WTC11 (cell line): Measurements from ENCODE around the gene USP11. TPM values are rescaled to one million over a fixed set of nuclear protein-coding genes. Genes with fewer than 3 reads are reported as not detected.

Experiments used
- ATAC-seq: fragments of 200-7000 bp; cut with Tn5 transposase; 2 replicates; pipeline ENCODE4 v1.10.0; 2021; ENCODE audit warnings: mild to moderate bottlenecking, moderate library complexity
- CTCF ChIA-PET: fragments of 300-600 bp; sonication (Branson Sonifier 250); formaldehyde crosslinking; loops from one replicate; lab custom pipeline; 2021; ENCODE audit warnings: antibody characterized with exemption; lab: Charles Lee
- POLR2A ChIA-PET: fragments of 350-600 bp; sonication (Branson Sonifier 250); formaldehyde crosslinking; loops from one replicate; lab custom pipeline; 2021; ENCODE audit warnings: antibody characterized with exemption; lab: Charles Lee
- DNase-seq: peaks from one replicate; pipeline ENCODE4 v3.0.0; 2021; ENCODE audit warnings: low spot score
- H3K27ac Mint-ChIP-seq: 2 replicates; pipeline ENCODE4 v1.8.0; 2021; ENCODE audit warnings: mixed read lengths
- H3K27me3 Mint-ChIP-seq: 2 replicates; pipeline ENCODE4 v1.8.0; 2021; ENCODE audit warnings: low read depth, mild to moderate bottlenecking, moderate library complexity, mixed read lengths
- H3K36me3 Mint-ChIP-seq: 2 replicates; pipeline ENCODE4 v1.8.0; 2021; ENCODE audit warnings: mixed read lengths
- H3K4me1 Mint-ChIP-seq: 2 replicates; pipeline ENCODE4 v1.8.0; 2022; ENCODE audit warnings: mixed read lengths
- H3K4me3 Mint-ChIP-seq: 2 replicates; pipeline ENCODE4 v1.8.0; 2021; ENCODE audit warnings: mild to moderate bottlenecking, moderate library complexity, mixed read lengths
- H3K9me3 Mint-ChIP-seq: 2 replicates; pipeline ENCODE4 v1.8.0; 2021; ENCODE audit warnings: mixed read lengths
- ATF1 ChIP-seq: sonication (generic); formaldehyde crosslinking; IDR thresholded peaks from 2 replicates; pipeline ENCODE4 v1.8.1; 2023; ENCODE audit warnings: mild to moderate bottlenecking, moderate library complexity, missing genetic modification reagents
- ATF2 ChIP-seq: sonication (generic); formaldehyde crosslinking; IDR thresholded peaks from 2 replicates; pipeline ENCODE4 v1.8.1; 2022; ENCODE audit warnings: low read depth, missing genetic modification reagents, borderline replicate concordance
- ATF3 ChIP-seq: sonication (generic); formaldehyde crosslinking; conservative IDR thresholded peaks from 2 replicates; pipeline ENCODE4 v1.8.1; 2022; ENCODE audit warnings: mild to moderate bottlenecking, missing genetic modification reagents
- CBFB ChIP-seq: sonication (generic); formaldehyde crosslinking; IDR thresholded peaks from 2 replicates; pipeline ENCODE4 v1.8.1; 2022; ENCODE audit warnings: mild to moderate bottlenecking, low read depth, missing genetic modification reagents
- CREB1 ChIP-seq: sonication (generic); formaldehyde crosslinking; IDR thresholded peaks from 2 replicates; pipeline ENCODE4 v1.8.0; 2023; ENCODE audit warnings: mild to moderate bottlenecking, missing genetic modification reagents
- CTCF ChIP-seq: fragments of 200-600 bp; IDR thresholded peaks from 2 replicates; pipeline ENCODE4 v1.8.0; 2022; ENCODE audit warnings: antibody characterized with exemption
- E2F5 ChIP-seq: sonication (generic); formaldehyde crosslinking; IDR thresholded peaks from 2 replicates; pipeline ENCODE4 v1.8.1; 2022; ENCODE audit warnings: mild to moderate bottlenecking, moderate library complexity, missing genetic modification reagents
- FOXP1 ChIP-seq: sonication (generic); formaldehyde crosslinking; IDR thresholded peaks from 2 replicates; pipeline ENCODE4 v1.8.0; 2022; ENCODE audit warnings: missing genetic modification reagents, mild to moderate bottlenecking, moderate library complexity, borderline replicate concordance
- HMGA2 ChIP-seq: fragments of 250-450 bp; sonication (Bioruptor Pico); IDR thresholded peaks from 2 replicates; pipeline ENCODE4 v1.4.0; 2021; ENCODE audit warnings: mild to moderate bottlenecking, moderate library complexity
- HMGXB4 ChIP-seq: sonication (generic); formaldehyde crosslinking; IDR thresholded peaks from 2 replicates; pipeline ENCODE4 v1.8.1; 2023; ENCODE audit warnings: mild to moderate bottlenecking, moderate library complexity, missing genetic modification reagents
- IRF2 ChIP-seq: sonication (generic); formaldehyde crosslinking; IDR thresholded peaks from 2 replicates; pipeline ENCODE4 v1.8.0; 2022; ENCODE audit warnings: low read depth, missing genetic modification reagents, borderline replicate concordance
- KAT7 ChIP-seq: sonication (generic); formaldehyde crosslinking; IDR thresholded peaks from 2 replicates; pipeline ENCODE4 v1.8.1; 2023; ENCODE audit warnings: missing genetic modification reagents, mild to moderate bottlenecking, borderline replicate concordance
- NFATC4 ChIP-seq: fragments of 250-450 bp; sonication (Bioruptor Pico); IDR thresholded peaks from 2 replicates; pipeline ENCODE4 v1.9.0; 2021; ENCODE audit warnings: mild to moderate bottlenecking
- OVOL2 ChIP-seq: fragments of 250-450 bp; sonication (Bioruptor Pico); IDR thresholded peaks from 2 replicates; pipeline ENCODE4 v1.9.0; 2021; ENCODE audit warnings: mild to moderate bottlenecking, borderline replicate concordance
- PRDM15 ChIP-seq: sonication (generic); formaldehyde crosslinking; IDR thresholded peaks from 2 replicates; pipeline ENCODE4 v1.8.0; 2022; ENCODE audit warnings: missing genetic modification reagents
- SMAD3 ChIP-seq: sonication (generic); formaldehyde crosslinking; IDR thresholded peaks from 2 replicates; pipeline ENCODE4 v1.8.0; 2022; ENCODE audit warnings: missing genetic modification reagents, mild to moderate bottlenecking, borderline replicate concordance
- SMAD4 ChIP-seq: sonication (generic); formaldehyde crosslinking; IDR thresholded peaks from 2 replicates; pipeline ENCODE4 v1.8.0; 2022; ENCODE audit warnings: mild to moderate bottlenecking, missing genetic modification reagents
- TEAD1 ChIP-seq: sonication (generic); formaldehyde crosslinking; IDR thresholded peaks from 2 replicates; pipeline ENCODE4 v1.8.0; 2022; ENCODE audit warnings: mild to moderate bottlenecking, missing genetic modification reagents
- ZBTB43 ChIP-seq: sonication (generic); formaldehyde crosslinking; IDR thresholded peaks from 2 replicates; pipeline ENCODE4 v1.8.1; 2023; ENCODE audit warnings: mild to moderate bottlenecking, missing genetic modification reagents
- ZNF232 ChIP-seq: sonication (generic); formaldehyde crosslinking; IDR thresholded peaks from 2 replicates; pipeline ENCODE4 v1.8.0; 2022; ENCODE audit warnings: mild to moderate bottlenecking, missing genetic modification reagents
- ZSCAN18 ChIP-seq: fragments of 250-450 bp; sonication (Bioruptor Pico); IDR thresholded peaks from 2 replicates; pipeline ENCODE4 v2.1.2; 2022; ENCODE audit warnings: mild to moderate bottlenecking, moderate library complexity
- total RNA-seq: library from RNA; stranded (reverse); gene quantifications from 3 replicates; pipeline ENCODE4 v1.2.3, GENCODE V29; 2021

The USP11 gene
- total RNA-seq, 1 experiment from 2014 or later: 86.8 TPM

GRCh38 chrX:47218920-47219815, 13.6 kb upstream of the USP11 start:
- no peaks in the 10 kb centered on the region; the same call in 1 of the 2 replicates for H3K27me3 Mint-ChIP-seq
- CTCF ChIA-PET: interaction anchor here (1.5 kb wide), 1 partner anchor 166 kb away, joined by 18 read pairs; no protein-coding TSS in a partner anchor
- peaks cover 36% of the 10 kb centered on the region for H3K36me3 Mint-ChIP-seq
- ATAC-seq (no peak), DNase-seq (peak; percentile 36)
- H3K4me1 Mint-ChIP-seq: peaks cover 30% of the 10 kb centered on the region
- TF ChIP-seq OVOL2: no peak
- no peak for TF ChIP-seq ZBTB43
- TF ChIP-seq SMAD3 (CRISPR knock-in tag): no peak
- TF ChIP-seq HMGXB4 (CRISPR knock-in tag): 0 out of 2 replicates have a peak, but pooled peaks have one; percentile 18
- no peak for TF ChIP-seq TEAD1 (CRISPR knock-in tag)
- TF ChIP-seq NFATC4: no peak
- no peak for TF ChIP-seq ATF2 (CRISPR knock-in tag)
- POLR2A ChIA-PET: interaction anchor here (1.0 to 2.3 kb wide), 3 partner anchors 14 to 28 kb away, joined by 3 to 14 read pairs (median 3); partner anchors contain the start of gene USP11
- peak overlapping the region; percentile 76 for H3K27ac Mint-ChIP-seq
- H3K4me3 Mint-ChIP-seq: peak overlapping the region; percentile 82
- H3K9me3 Mint-ChIP-seq: no peaks in the 10 kb centered on the region

- H3K9me3 Mint-ChIP-seq: no peaks in the 10 kb centered on the region
- ATAC-seq (no peak), DNase-seq (no peak)
- H3K27me3 Mint-ChIP-seq: no peaks in the 10 kb centered on the region; the same call in 1 of the 2 replicates
- ChIA-PET POLR2A (no interaction called here), CTCF (no interaction called here)
- no peak overlapping the region for H3K4me3 Mint-ChIP-seq
- peaks cover 22% of the 10 kb centered on the region for H3K4me1 Mint-ChIP-seq
- H3K27ac Mint-ChIP-seq: no peak overlapping the region
- H3K36me3 Mint-ChIP-seq: peaks cover 37% of the 10 kb centered on the region
- TF ChIP-seq HMGA2 (CRISPR knock-in tag) (no peak), ZNF232 (CRISPR knock-in tag) (no peak), CBFB (CRISPR knock-in tag) (no peak), ZSCAN18 (CRISPR knock-in tag) (no peak), IRF2 (no peak), FOXP1 (CRISPR knock-in tag) (no peak), E2F5 (CRISPR knock-in tag) (no peak), KAT7 (CRISPR knock-in tag) (no peak), CREB1 (CRISPR knock-in tag) (no peak), SMAD4 (CRISPR knock-in tag) (no peak), CTCF (no peak), ATF1 (CRISPR knock-in tag) (no peak), ATF3 (CRISPR knock-in tag) (no peak), PRDM15 (CRISPR knock-in tag) (no peak)
Observed at GRCh38 chrX:47221756-47222155, 11.1 kb upstream of the USP11 start.
